Parathyroid adenoma (tissue), 2 donors: ENCODE results near the gene EVL.

Source experiments
- H2AFZ ChIP-seq: fragments of 300-600 bp; sonication (generic); one replicate; pipeline ENCODE4 v1.7.0; 2017; ENCODE audit warnings: antibody characterized with exemption, mild to moderate bottlenecking
- H3K27ac ChIP-seq: fragments of 300-600 bp; sonication (generic); one replicate; pipeline ENCODE4 v1.7.0; 2017
- H3K27me3 ChIP-seq: fragments of 300-600 bp; sonication (generic); one replicate; pipeline ENCODE4 v1.7.0; 2017; ENCODE audit warnings: low read length; ENCODE audit not compliant: control insufficient read depth, insufficient read depth
- H3K36me3 ChIP-seq: fragments of 300-600 bp; sonication (generic); one replicate; pipeline ENCODE4 v1.7.0; 2017; ENCODE audit warnings: low read length; ENCODE audit not compliant: control insufficient read depth, insufficient read depth
- H3K4me1 ChIP-seq: fragments of 300-600 bp; sonication (generic); one replicate; pipeline ENCODE4 v1.7.0; 2017; ENCODE audit warnings: control low read depth
- H3K4me2 ChIP-seq: fragments of 300-600 bp; sonication (generic); one replicate; pipeline ENCODE4 v1.7.0; 2017; ENCODE audit warnings: low read length
- H3K4me3 ChIP-seq: fragments of 300-600 bp; sonication (generic); one replicate; pipeline ENCODE4 v1.7.0; 2017; ENCODE audit warnings: low read depth, low read length
- H3K79me2 ChIP-seq: fragments of 300-600 bp; sonication (generic); one replicate; pipeline ENCODE4 v1.7.0; 2017; ENCODE audit warnings: control low read depth
- H3K9ac ChIP-seq: fragments of 300-600 bp; sonication (generic); one replicate; pipeline ENCODE4 v1.7.0; 2017; ENCODE audit warnings: mild to moderate bottlenecking
- H3K9me3 ChIP-seq: fragments of 300-600 bp; sonication (generic); one replicate; pipeline ENCODE4 v1.7.0; 2017; ENCODE audit warnings: low read length; ENCODE audit not compliant: control insufficient read depth
- TF ChIP-seq, protein P1 (sequence below): fragments of 300-600 bp; sonication (generic); IDR thresholded peaks from one replicate; pipeline ENCODE4 v1.7.0; 2017; ENCODE audit warnings: antibody characterized with exemption, mild to moderate bottlenecking
- donor health status: primary hyperparathyroidism.

The EVL gene, protein sequence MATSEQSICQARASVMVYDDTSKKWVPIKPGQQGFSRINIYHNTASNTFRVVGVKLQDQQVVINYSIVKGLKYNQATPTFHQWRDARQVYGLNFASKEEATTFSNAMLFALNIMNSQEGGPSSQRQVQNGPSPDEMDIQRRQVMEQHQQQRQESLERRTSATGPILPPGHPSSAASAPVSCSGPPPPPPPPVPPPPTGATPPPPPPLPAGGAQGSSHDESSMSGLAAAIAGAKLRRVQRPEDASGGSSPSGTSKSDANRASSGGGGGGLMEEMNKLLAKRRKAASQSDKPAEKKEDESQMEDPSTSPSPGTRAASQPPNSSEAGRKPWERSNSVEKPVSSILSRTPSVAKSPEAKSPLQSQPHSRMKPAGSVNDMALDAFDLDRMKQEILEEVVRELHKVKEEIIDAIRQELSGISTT

DNA sequence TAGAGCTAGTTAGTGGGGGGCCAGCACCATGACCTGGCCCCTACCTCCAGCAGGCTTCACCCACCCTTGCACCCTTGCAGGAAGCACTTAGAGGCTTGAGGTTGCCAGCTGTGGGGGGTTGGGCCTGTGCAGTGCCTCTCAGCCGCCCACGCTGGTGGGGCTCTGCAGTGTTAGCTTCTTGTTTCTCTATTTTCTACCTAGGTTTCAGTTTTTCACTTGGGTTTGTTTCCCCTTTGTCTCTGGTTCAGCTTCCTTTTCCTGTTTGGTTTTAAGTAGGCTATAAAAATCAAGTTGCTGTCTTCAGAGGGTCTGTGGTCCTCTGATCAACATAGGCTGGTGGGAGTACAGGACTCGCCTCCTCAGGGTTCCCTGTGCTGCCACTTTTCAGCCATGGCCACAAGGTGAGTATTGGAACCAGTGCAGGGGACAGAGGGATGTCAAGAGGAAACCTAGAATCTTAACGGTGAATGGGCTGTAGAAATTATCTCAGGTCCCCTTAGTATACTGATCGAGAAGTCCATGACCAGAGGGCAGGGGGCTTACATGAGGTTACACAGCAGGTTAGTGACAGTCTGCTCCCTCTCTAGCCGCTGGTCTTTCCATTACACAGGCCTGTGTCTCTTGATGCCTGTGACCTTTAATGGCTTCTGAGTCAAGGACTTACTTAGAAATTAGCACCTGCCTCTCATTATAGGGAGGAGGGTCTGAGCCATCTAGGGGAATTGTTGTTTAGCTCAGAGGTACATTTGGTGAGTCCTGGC is at the start of gene EVL:
EVL (plus strand) TSS at position 312 of the 761 bp plus-strand sequence; CDS start at position 391, 79 bp downstream.
- Histone ChIP-seq H3K9ac (no peak within 1 kb of the TSS), H2AFZ (no peak within 1 kb of the TSS), H3K27ac (no peak within 1 kb of the TSS), H3K79me2 (peaks cover 5% of the 10 kb centered on the region), H3K36me3 (no peaks in the 10 kb centered on the region), H3K4me3 (peak within 1 kb of the TSS; percentile 7), H3K4me1 (no peaks in the 10 kb centered on the region), H3K9me3 (no peaks in the 10 kb centered on the region), H3K27me3 (no peaks in the 10 kb centered on the region), H3K4me2 (no peak within 1 kb of the TSS)
- TF ChIP-seq, protein P1, sequence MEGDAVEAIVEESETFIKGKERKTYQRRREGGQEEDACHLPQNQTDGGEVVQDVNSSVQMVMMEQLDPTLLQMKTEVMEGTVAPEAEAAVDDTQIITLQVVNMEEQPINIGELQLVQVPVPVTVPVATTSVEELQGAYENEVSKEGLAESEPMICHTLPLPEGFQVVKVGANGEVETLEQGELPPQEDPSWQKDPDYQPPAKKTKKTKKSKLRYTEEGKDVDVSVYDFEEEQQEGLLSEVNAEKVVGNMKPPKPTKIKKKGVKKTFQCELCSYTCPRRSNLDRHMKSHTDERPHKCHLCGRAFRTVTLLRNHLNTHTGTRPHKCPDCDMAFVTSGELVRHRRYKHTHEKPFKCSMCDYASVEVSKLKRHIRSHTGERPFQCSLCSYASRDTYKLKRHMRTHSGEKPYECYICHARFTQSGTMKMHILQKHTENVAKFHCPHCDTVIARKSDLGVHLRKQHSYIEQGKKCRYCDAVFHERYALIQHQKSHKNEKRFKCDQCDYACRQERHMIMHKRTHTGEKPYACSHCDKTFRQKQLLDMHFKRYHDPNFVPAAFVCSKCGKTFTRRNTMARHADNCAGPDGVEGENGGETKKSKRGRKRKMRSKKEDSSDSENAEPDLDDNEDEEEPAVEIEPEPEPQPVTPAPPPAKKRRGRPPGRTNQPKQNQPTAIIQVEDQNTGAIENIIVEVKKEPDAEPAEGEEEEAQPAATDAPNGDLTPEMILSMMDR, result no peak

DNA sequence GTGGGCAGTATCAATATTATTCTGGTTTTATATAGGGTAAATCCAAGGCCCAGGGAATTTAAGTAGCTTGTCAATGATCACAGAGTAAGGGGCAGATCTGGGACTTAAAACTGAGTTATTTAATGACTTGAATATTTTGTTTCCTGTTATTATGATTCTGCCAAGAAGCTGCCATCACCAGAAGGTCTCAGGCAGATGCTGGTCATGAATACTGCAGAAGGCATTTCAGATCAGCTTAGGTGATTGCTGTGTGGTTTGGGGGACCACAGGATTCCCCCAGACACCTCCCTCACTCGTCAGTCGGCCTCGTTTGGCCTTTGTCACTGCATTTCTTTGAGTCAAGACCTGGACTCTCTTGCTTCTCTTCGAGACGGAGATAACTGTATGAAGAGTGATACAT is 47.7 kb upstream of the EVL start:
- H3K4me3 ChIP-seq, result no peak overlapping the region
- TF ChIP-seq, protein P1, result no peak
- H3K27me3 ChIP-seq, result no peaks in the 10 kb centered on the region
- H3K4me2 ChIP-seq, result no peak overlapping the region
- no peaks in the 10 kb centered on the region for H3K36me3 ChIP-seq
- no peak overlapping the region for H3K27ac ChIP-seq
- H2AFZ ChIP-seq, result no peak overlapping the region
- peaks cover 13% of the 10 kb centered on the region for H3K79me2 ChIP-seq
- no peaks in the 10 kb centered on the region for H3K9me3 ChIP-seq
- H3K9ac ChIP-seq, result no peak overlapping the region
- H3K4me1 ChIP-seq, result peaks cover 18% of the 10 kb centered on the region

DNA sequence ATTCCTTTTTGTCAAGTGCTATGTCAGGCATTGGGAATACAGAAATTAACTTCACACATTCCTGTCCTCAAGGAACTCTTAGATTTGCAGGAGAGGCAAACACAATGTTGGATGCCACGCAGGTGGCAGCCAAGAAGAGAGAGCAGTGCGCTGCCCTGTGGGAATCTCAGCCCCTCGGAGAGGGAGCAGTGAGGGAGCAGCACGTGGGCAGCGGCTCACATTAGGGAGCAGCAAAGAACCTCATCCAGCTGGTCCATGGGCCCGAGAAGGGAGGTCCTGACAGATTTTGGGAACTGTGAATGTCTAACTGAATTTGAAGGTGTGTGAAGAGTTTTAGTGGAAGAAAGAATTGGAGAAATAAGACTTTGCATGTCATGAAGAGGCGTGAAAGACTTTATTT is 47.2 kb upstream of the EVL start:
- Histone ChIP-seq H3K4me1 (peaks cover 16% of the 10 kb centered on the region), H3K4me2 (no peak overlapping the region)

DNA sequence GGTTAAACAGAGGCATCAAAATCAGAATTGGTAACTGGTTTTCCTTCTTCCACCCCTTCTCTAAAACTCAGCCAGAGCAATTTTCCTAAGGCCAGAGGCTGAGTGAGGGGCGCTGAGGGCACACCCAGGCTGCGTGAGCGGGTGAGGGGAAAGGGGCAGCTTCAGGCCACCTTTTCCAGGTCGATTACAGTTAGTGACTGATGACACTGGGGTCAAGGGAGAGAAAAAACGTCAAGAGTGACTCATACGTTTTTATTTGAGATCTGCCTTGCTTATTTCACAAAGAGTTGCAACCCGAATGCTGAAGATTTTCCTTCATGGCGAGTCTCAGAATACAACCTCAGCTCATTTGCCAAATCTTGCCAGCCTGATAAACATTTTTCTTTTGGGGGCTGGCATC is 46.7 kb upstream of the EVL start:
- H3K27ac ChIP-seq, result no peak overlapping the region
- H3K4me1 ChIP-seq, result peaks cover 16% of the 10 kb centered on the region
- H3K79me2 ChIP-seq, result peaks cover 13% of the 10 kb centered on the region
- TF ChIP-seq, protein P1, result no peak
- no peak overlapping the region for H3K4me3 ChIP-seq
- H3K4me2 ChIP-seq, result no peak overlapping the region
- no peaks in the 10 kb centered on the region for H3K27me3 ChIP-seq
- H3K9ac ChIP-seq, result no peak overlapping the region
- H3K36me3 ChIP-seq, result no peaks in the 10 kb centered on the region
- no peak overlapping the region for H2AFZ ChIP-seq
- no peaks in the 10 kb centered on the region for H3K9me3 ChIP-seq

More for the DNA sequence above, 47.2 kb upstream of the EVL start:
- no peak overlapping the region for H3K27ac ChIP-seq
- H3K79me2 ChIP-seq, result peaks cover 13% of the 10 kb centered on the region
- H2AFZ ChIP-seq, result no peak overlapping the region
- no peak overlapping the region for H3K9ac ChIP-seq
- TF ChIP-seq, protein P1, result no peak
- no peaks in the 10 kb centered on the region for H3K27me3 ChIP-seq
- H3K9me3 ChIP-seq, result no peaks in the 10 kb centered on the region
- H3K36me3 ChIP-seq, result no peaks in the 10 kb centered on the region
- H3K4me3 ChIP-seq, result no peak overlapping the region
